IPS DF 6.9 (cell line): ENCODE measurements around the gene IFNGR1.

Experiments used
- DNase-seq: peaks from one replicate; pipeline ENCODE4 v3.0.0-alpha.2; 2013; ENCODE audit warnings: low read depth, low spot score
- H3K27ac ChIP-seq: one replicate; pipeline ENCODE4 v1.5.1; 2013; ENCODE audit warnings: low read length, control low read depth
- H3K27me3 ChIP-seq: 2 replicates; pipeline ENCODE4 v1.6.1; 2013; ENCODE audit warnings: mild to moderate bottlenecking, low read length; ENCODE audit not compliant: control insufficient read depth, insufficient read depth
- H3K36me3 ChIP-seq: 2 replicates; pipeline ENCODE4 v1.6.1; 2013; ENCODE audit warnings: low read length; ENCODE audit not compliant: control insufficient read depth, insufficient read depth
- H3K4me1 ChIP-seq: 2 replicates; pipeline ENCODE4 v1.6.1; 2013; ENCODE audit warnings: low read length; ENCODE audit not compliant: control insufficient read depth, insufficient read depth
- H3K4me3 ChIP-seq: 2 replicates; pipeline ENCODE4 v1.5.1; 2013; ENCODE audit warnings: mild to moderate bottlenecking, low read length
- H3K9me3 ChIP-seq: 2 replicates; pipeline ENCODE4 v1.6.1; 2013; ENCODE audit warnings: low read length, inconsistent platforms; ENCODE audit not compliant: control insufficient read depth, insufficient read depth
- WGBS: extraction: QIAGEN DNeasy Blood & Tissue Kit; methylation state at CpG from one replicate; pipeline ENCODE4 v1.1.7; 2013; ENCODE audit warnings: mixed read lengths, missing lambda C conversion rate; ENCODE audit not compliant: insufficient read length, insufficient coverage; 5-methylcytosine and 5-hydroxymethylcytosine counted together

Gene IFNGR1

DNA sequence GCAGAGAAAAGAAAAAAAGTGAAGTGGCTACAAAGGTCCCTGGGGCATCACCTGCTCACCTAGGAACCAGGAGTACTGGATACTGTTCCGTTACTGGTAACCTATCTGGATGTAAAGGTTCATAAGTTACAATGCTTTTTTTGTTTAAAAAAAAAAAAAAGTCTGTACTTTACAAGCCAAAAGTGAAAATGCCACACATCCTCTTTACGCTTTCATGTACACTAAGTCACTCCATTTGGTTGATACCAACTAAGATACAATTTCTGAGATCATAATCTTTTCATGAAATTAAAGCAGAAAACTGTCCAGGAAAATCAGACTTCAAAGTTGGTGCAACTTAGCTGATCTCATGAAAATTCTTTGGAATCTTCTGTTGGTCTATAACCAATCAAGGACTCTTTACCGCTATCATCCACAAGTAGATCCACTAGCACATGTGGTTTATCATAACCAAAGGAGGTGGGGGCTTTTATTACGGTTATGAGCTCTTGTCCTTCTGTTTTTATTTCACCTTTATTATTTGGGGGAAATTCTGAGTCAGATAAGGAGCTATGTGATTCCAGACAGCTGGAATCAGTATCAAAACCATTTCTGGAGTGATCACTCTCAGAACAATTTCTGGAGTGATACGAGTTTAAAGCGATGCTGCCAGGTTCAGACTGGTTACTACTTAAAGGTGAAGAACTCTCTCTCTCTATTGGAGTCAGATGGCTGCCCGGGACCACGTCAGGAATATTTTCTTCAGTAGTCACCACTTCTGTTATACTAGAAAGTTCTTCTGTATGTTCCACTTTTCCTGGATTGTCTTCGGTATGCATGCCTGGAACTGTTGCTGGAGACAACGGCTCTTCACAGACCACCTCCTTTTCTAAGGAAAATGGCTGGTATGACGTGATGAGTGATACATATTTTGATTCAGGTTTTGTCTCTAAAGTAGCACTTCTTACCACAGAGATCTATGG, 21.2 kb downstream of the IFNGR1 start:
- H3K27me3 ChIP-seq: no peaks in the 10 kb centered on the region
- no peak overlapping the region for H3K4me3 ChIP-seq
- no peak overlapping the region for H3K27ac ChIP-seq
- WGBS: no CpG with 5 or more reads among the region's 11 CpGs
- H3K9me3 ChIP-seq: no peaks in the 10 kb centered on the region
- no peak for DNase-seq
- no peaks in the 10 kb centered on the region for H3K4me1 ChIP-seq
- no peaks in the 10 kb centered on the region; the same call in 1 of the 2 replicates for H3K36me3 ChIP-seq

GRCh38 chr6:137193256-137194070, 25.7 kb downstream of the IFNGR1 start:
- H3K4me3 ChIP-seq: no peak overlapping the region
- no peaks in the 10 kb centered on the region for H3K27me3 ChIP-seq
- peaks cover 1% of the 10 kb centered on the region; the same call in 1 of the 2 replicates for H3K9me3 ChIP-seq
- no peak overlapping the region for H3K27ac ChIP-seq
- WGBS: no CpG with 5 or more reads among the region's 5 CpGs
- DNase-seq: no peak
- H3K4me1 ChIP-seq: no peaks in the 10 kb centered on the region
- no peaks in the 10 kb centered on the region; the same call in 1 of the 2 replicates for H3K36me3 ChIP-seq

DNA sequence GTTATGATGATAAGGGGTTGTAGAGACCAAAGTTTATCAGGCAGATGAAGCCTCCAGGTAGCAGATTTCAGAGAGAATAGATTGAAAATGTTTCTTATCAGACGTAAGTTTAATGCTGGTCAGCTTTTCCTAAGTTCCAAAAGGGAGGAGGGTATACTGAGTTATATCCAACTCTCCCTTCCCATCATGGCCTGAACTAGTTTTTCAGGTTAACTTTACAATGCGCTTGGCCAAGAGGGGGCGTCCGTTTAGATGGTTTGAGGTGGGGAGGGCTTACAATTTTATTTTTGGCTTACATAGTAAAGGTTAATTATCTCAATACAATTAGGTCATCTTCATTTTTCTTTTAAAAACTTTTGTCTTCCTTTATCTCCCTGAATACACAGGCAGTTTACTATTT, 26.4 kb downstream of the IFNGR1 start:
- no CpG with 5 or more reads among the region's 4 CpGs for WGBS
- no peak for DNase-seq

GRCh38 chr6:137191670-137192069, 27.5 kb downstream of the IFNGR1 start:
- no peak for DNase-seq
- H3K4me1 ChIP-seq: no peaks in the 10 kb centered on the region
- WGBS: no CpG with 5 or more reads among the region's 1 CpG
- no peaks in the 10 kb centered on the region for H3K36me3 ChIP-seq
- H3K27me3 ChIP-seq: no peaks in the 10 kb centered on the region
- H3K4me3 ChIP-seq: no peak overlapping the region
- H3K9me3 ChIP-seq: peaks cover 1% of the 10 kb centered on the region; the same call in 1 of the 2 replicates
- H3K27ac ChIP-seq: no peak overlapping the region

More for the DNA sequence above, 26.4 kb downstream of the IFNGR1 start:
- H3K36me3 ChIP-seq: no peaks in the 10 kb centered on the region
- no peaks in the 10 kb centered on the region for H3K4me1 ChIP-seq
- H3K4me3 ChIP-seq: no peak overlapping the region
- peaks cover 1% of the 10 kb centered on the region; the same call in 1 of the 2 replicates for H3K9me3 ChIP-seq
- no peaks in the 10 kb centered on the region for H3K27me3 ChIP-seq
- H3K27ac ChIP-seq: no peak overlapping the region

DNA sequence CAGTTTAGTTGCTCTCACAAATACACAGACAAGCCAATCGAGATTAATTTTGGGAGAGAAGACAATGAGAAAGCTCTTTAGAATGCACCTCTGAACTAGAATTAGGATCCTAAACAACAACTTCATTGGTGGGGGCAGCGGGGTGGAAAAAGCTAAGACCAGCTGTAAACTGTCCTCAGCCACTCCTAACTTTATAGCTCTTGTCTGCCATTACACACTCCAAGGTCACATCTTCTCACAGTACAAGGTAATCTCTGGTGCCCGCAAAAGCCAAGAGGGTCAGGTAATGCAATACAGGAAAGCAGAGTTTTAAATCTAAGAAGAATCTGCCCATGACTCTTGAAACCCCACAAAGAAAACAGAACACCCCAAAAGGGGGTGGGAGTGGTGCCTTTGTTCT, 27.9 kb downstream of the IFNGR1 start:
- Histone ChIP-seq H3K4me1 (no peaks in the 10 kb centered on the region), H3K27ac (no peak overlapping the region), H3K4me3 (no peak overlapping the region), H3K27me3 (no peaks in the 10 kb centered on the region), H3K36me3 (no peaks in the 10 kb centered on the region), H3K9me3 (peaks cover 1% of the 10 kb centered on the region; the same call in 1 of the 2 replicates)
- WGBS: no CpG with 5 or more reads among the region's 3 CpGs
- no peak for DNase-seq

GRCh38 chr6:137190583-137191094, 28.5 kb downstream of the IFNGR1 start:
- no peaks in the 10 kb centered on the region for H3K36me3 ChIP-seq
- no peaks in the 10 kb centered on the region for H3K4me1 ChIP-seq
- H3K4me3 ChIP-seq: no peak overlapping the region
- no CpG with 5 or more reads among the region's 5 CpGs for WGBS
- peaks cover 1% of the 10 kb centered on the region; the same call in 1 of the 2 replicates for H3K9me3 ChIP-seq
- no peaks in the 10 kb centered on the region for H3K27me3 ChIP-seq
- H3K27ac ChIP-seq: no peak overlapping the region
- DNase-seq: no peak

DNA sequence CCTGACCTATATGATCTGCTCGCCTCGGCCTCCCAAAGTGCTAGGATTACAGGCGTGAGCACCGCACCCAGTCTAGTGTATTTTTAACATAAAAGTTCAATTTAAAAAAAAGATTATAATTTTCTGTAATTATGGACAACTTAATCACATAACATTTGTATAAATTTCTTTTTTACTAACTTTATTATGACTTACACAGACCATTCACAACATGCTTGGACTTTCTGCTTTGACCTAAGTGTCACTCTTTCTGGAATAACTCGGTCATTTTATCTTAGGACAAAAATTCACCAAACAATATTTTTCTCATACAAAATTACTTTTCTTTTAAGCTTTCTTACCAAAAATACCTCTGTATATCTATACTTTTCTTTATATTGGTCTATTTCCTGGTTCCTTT, 30.3 kb downstream of the IFNGR1 start:
- Histone ChIP-seq H3K27me3 (no peaks in the 10 kb centered on the region), H3K4me3 (no peak overlapping the region), H3K4me1 (no peaks in the 10 kb centered on the region), H3K27ac (no peak overlapping the region), H3K9me3 (peaks cover 6% of the 10 kb centered on the region), H3K36me3 (no peaks in the 10 kb centered on the region)
- peak; percentile 57 for DNase-seq
- 100% methylated on average over 1 of the region's 5 CpGs for WGBS

GRCh38 chr6:137185290-137185689, 33.9 kb downstream of the IFNGR1 start:
- WGBS: no CpG with 5 or more reads among the region's 3 CpGs
- Histone ChIP-seq H3K4me1 (no peaks in the 10 kb centered on the region), H3K9me3 (peaks cover 5% of the 10 kb centered on the region), H3K27me3 (no peaks in the 10 kb centered on the region), H3K27ac (no peak overlapping the region), H3K36me3 (no peaks in the 10 kb centered on the region), H3K4me3 (no peak overlapping the region)
- no peak for DNase-seq

DNA sequence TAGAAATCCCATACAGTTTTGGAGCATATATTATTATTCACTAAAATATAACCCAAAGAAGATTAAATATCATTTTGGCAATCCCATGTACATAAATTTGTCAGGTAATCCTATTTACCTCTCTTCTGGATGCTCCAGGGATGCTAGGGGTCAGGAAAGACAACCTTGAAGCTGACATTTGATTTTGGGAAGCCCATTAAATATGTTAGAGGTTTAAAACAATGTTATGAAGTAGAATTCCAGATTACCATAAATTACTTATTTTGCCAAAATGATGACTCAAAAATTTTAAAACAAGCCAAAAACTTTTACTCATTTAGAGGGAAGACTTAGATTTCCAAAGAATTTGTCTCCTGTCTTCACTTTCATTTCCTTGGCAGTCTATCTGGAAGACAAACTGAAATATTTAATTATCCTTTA, 36.5 kb downstream of the IFNGR1 start:
- DNase-seq: no peak
- H3K36me3 ChIP-seq: no peaks in the 10 kb centered on the region
- H3K9me3 ChIP-seq: peaks cover 5% of the 10 kb centered on the region
- H3K4me3 ChIP-seq: no peak overlapping the region
- no peaks in the 10 kb centered on the region for H3K27me3 ChIP-seq
- H3K27ac ChIP-seq: no peak overlapping the region
- H3K4me1 ChIP-seq: no peaks in the 10 kb centered on the region

- no peak overlapping the region for H3K4me3 ChIP-seq
- H3K27ac ChIP-seq: no peak overlapping the region
- WGBS: no CpG with 5 or more reads among the region's 3 CpGs
- no peak for DNase-seq
- H3K4me1 ChIP-seq: no peaks in the 10 kb centered on the region
- H3K27me3 ChIP-seq: no peaks in the 10 kb centered on the region
- H3K9me3 ChIP-seq: peaks cover 5% of the 10 kb centered on the region
- no peaks in the 10 kb centered on the region for H3K36me3 ChIP-seq
These were observed 37.1 kb downstream of the IFNGR1 start for GRCh38 chr6:137181891-137182653.
